Epithelial cell of proximal tubule (primary cell): ENCODE results near the gene NKD1. TPM values are rescaled to one million over a fixed set of nuclear protein-coding genes. Genes with fewer than 3 reads are reported as not detected.

Experiments used
- DNase-seq: peaks from one replicate; pipeline ENCODE4 v3.0.0-alpha.2; 2011; ENCODE audit warnings: low read depth
- H3K4me3 ChIP-seq: 2 replicates; pipeline ENCODE4 v1.5.1; 2011; ENCODE audit warnings: low read depth, mild to moderate bottlenecking, low read length
- CTCF ChIP-seq: conservative IDR thresholded peaks from 2 replicates; pipeline ENCODE4 v1.5.1; 2012; ENCODE audit warnings: low read depth, mild to moderate bottlenecking, low read length
- total RNA-seq: library from RNA; depleted of rRNA; stranded (reverse); fragments of >200 nt; gene quantifications from 2 replicates; pipeline ENCODE4 v1.2.3, GENCODE V29; 2015

NKD1 gene
- total RNA-seq, 1 donor from 2014 or later, result not detected

- no peak for DNase-seq
- H3K4me3 ChIP-seq, result no peak overlapping the region
- no peak for TF ChIP-seq CTCF
Observed at GRCh38 chr16:50515218-50515617, 33.0 kb upstream of the NKD1 start.

- DNase-seq, result no peak
- H3K4me3 ChIP-seq, result no peak overlapping the region
- TF ChIP-seq CTCF, result no peak
Observed at GRCh38 chr16:50516401-50516800, 31.8 kb upstream of the NKD1 start.

GRCh38 chr16:50516890-50517289 is 31.3 kb upstream of the NKD1 start:
- no peak overlapping the region for H3K4me3 ChIP-seq
- TF ChIP-seq CTCF, result no peak
- DNase-seq, result no peak

GRCh38 chr16:50517450-50518252 is 30.5 kb upstream of the NKD1 start:
- H3K4me3 ChIP-seq, result no peak overlapping the region
- no peak for TF ChIP-seq CTCF
- DNase-seq, result no peak

- DNase-seq, result no peak
- H3K4me3 ChIP-seq, result no peak overlapping the region
- TF ChIP-seq CTCF, result no peak
Observed at GRCh38 chr16:50519001-50519400, 29.2 kb upstream of the NKD1 start.

- no peak for DNase-seq
- no peak for TF ChIP-seq CTCF
Observed at GRCh38 chr16:50519602-50520001, 28.6 kb upstream of the NKD1 start.

More at GRCh38 chr16:50519602-50520001, 28.6 kb upstream of the NKD1 start:
- H3K4me3 ChIP-seq, result no peak overlapping the region
